ENCODE results near the gene SPATA19. TPM values are rescaled to one million over a fixed set of nuclear protein-coding genes. Genes with fewer than 3 reads are reported as not detected.

Gene SPATA19
- total RNA-seq, 2 experiments from 2014 or later, result not detected

DNA sequence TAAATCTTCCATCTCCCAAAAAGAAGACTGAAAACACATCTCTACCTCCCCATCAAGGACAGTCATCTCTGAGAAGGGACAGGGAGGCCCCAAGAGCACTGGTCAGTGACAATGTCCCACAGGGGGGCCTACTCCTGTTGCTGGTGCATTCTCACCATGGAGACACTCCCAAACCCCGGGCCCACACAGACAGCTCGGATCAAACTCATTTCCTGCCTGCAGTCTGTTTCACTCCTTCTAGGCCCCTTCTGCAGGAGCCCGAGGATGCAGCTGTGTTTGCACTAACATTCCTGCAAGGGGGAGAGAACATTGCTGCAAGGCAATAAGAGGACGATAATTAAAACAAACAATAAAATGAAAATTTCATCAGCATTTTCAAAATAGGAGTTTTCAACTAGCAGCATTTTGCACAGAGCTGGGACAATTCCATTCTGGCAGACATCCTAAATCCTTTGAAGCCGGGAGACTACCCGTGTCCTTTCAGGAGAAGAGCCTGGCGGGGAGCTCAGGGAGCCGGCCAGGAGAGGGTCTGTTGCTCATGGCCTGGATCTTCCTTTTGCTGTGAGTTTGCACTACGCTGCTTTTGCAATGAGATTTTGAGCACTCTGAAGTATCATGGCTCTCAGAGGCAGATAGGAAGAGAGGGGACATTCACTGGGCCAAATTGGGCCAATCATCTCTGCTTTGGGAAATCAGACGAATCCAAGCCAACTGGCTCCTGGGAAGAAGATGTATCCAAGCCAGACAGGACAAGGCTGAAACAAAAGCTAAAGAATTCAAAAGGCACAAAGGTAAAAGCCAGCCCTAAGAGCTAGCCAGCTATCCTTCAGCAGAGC is 33.2 kb downstream of the SPATA19 start:
- no peaks in the 10 kb centered on the region for H3K9me3 ChIP-seq (ENCODE audit: low read length)
- no peaks in the 10 kb centered on the region for H4K20me1 ChIP-seq (ENCODE audit: insufficient read depth, low read length)
- no peaks in the 10 kb centered on the region for H3K79me2 ChIP-seq (ENCODE audit: insufficient read depth, low read depth, low read length)
- TF ChIP-seq EZH2phosphoT487 (IDR thresholded peaks at IDR 0.05; ENCODE audit: borderline replicate concordance, low read depth, low read length), result no peak
- TF ChIP-seq, protein P1, sequence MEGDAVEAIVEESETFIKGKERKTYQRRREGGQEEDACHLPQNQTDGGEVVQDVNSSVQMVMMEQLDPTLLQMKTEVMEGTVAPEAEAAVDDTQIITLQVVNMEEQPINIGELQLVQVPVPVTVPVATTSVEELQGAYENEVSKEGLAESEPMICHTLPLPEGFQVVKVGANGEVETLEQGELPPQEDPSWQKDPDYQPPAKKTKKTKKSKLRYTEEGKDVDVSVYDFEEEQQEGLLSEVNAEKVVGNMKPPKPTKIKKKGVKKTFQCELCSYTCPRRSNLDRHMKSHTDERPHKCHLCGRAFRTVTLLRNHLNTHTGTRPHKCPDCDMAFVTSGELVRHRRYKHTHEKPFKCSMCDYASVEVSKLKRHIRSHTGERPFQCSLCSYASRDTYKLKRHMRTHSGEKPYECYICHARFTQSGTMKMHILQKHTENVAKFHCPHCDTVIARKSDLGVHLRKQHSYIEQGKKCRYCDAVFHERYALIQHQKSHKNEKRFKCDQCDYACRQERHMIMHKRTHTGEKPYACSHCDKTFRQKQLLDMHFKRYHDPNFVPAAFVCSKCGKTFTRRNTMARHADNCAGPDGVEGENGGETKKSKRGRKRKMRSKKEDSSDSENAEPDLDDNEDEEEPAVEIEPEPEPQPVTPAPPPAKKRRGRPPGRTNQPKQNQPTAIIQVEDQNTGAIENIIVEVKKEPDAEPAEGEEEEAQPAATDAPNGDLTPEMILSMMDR (conservative IDR thresholded peaks at IDR 0.05; ENCODE audit: low read length), result no peak
- H3K9me2 ChIP-seq (ENCODE audit: insufficient read depth, low read length), result no peaks in the 10 kb centered on the region
- H3K27ac ChIP-seq (ENCODE audit: low read depth, low read length, poor library complexity, severe bottlenecking), result no peak overlapping the region
- no peaks in the 10 kb centered on the region for H3K4me1 ChIP-seq (ENCODE audit: insufficient read depth, low read length, poor library complexity, severe bottlenecking)
- no peak for DNase-seq (ENCODE audit: low spot score)
- ChIA-PET CTCF (ENCODE audit: unreplicated experiment) (no interaction called here), POLR2A (no interaction called here)
- H3K36me3 ChIP-seq (ENCODE audit: insufficient read depth, low read length), result no peaks in the 10 kb centered on the region
- no peak overlapping the region for H3K4me2 ChIP-seq (ENCODE audit: low read length)
- H2AFZ ChIP-seq (ENCODE audit: low read length), result no peak overlapping the region
- BruUV-seq (replicated peaks), result no TSS peak
- no peak overlapping the region for H3K4me3 ChIP-seq (ENCODE audit: low read depth, low read length, poor library complexity, severe bottlenecking)
- intact Hi-C loops (cut with micrococcal nuclease; ENCODE audit: unreplicated experiment), result no loop called here

DNA sequence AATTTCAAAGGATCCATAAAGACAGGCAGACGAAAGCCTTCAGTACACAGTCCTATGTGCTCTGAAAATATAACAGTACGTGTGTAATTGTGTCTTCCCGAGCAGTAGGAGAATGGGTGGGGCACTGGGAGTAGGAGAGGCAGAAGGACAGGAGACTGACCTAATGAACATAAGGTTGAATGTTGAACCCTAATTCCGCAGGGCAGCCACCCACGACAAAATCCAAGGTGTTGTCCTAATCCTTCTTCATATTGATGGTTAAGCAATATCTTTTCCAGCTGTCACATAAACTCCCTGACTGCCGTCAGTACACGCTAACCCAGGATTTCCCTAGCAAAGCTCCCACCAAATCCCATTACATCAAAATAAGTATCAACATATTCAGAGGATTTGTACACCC is 34.5 kb downstream of the SPATA19 start:
- POLR2A ChIA-PET, result no interaction called here
- no TSS peak for BruUV-seq (replicated peaks)

DNA sequence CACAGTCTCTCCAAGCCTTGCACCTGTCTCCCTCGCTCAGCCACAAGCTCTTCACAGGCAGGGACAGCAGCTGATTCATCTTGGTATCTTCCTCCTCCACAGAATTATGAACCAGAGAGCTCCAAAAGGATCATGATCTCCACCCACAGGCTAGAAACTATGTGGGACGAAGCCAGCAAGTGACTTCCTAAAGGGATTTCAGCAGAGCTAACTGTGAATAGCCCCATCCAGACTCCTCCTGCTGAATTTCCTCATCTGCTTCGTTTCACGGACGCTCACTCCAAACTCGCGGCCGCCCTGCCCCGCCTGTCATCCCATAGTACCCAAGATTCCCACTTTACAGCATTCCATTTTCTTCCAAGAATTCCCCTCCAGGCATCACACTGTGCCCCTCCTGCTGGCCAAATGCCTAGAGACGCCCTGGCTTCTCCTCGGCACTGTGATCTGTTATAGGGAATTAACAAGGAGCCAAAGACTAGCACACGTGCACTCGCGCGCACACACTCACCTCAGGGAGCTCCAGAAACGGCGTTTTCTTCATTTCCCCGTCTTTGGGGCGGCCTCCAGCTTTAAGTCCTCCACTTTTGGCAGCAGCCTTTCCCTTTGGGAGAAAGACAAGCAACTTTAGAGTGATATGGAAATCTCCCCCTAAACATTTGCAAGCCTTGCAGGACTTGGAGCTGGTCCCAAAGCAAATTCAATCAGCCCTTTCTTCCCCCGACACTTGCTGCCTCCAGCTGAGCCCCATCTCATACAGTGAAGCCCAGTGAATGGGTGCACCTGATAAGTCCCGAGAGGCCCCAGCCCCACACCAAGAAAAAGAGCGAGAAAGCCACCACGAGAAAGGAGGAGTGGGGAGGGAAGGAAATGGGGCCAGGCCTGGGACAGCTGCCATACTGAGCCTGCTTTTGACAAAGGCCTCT is 35.5 kb downstream of the SPATA19 start:
- H3K27ac ChIP-seq (ENCODE audit: low read depth, low read length, poor library complexity, severe bottlenecking), result no peak overlapping the region
- no peaks in the 10 kb centered on the region for H3K9me2 ChIP-seq (ENCODE audit: insufficient read depth, low read length)
- intact Hi-C loops (cut with micrococcal nuclease; ENCODE audit: unreplicated experiment), result no loop called here
- no peaks in the 10 kb centered on the region for H3K79me2 ChIP-seq (ENCODE audit: insufficient read depth, low read depth, low read length)
- no peaks in the 10 kb centered on the region for H3K4me1 ChIP-seq (ENCODE audit: insufficient read depth, low read length, poor library complexity, severe bottlenecking)
- no peak overlapping the region for H3K4me2 ChIP-seq (ENCODE audit: low read length)
- H3K4me3 ChIP-seq (ENCODE audit: low read depth, low read length, poor library complexity, severe bottlenecking), result no peak overlapping the region
- DNase-seq (ENCODE audit: low spot score), result no peak
- ChIA-PET CTCF (ENCODE audit: unreplicated experiment) (no interaction called here), POLR2A (no interaction called here)
- no peaks in the 10 kb centered on the region for H4K20me1 ChIP-seq (ENCODE audit: insufficient read depth, low read length)
- TF ChIP-seq EZH2phosphoT487 (IDR thresholded peaks at IDR 0.05; ENCODE audit: borderline replicate concordance, low read depth, low read length), result no peak
- TF ChIP-seq, protein P1 (conservative IDR thresholded peaks at IDR 0.05; ENCODE audit: low read length), result no peak
- no TSS peak for BruUV-seq (replicated peaks)
- H3K36me3 ChIP-seq (ENCODE audit: insufficient read depth, low read length), result no peaks in the 10 kb centered on the region
- H2AFZ ChIP-seq (ENCODE audit: low read length), result no peak overlapping the region
- no peaks in the 10 kb centered on the region for H3K9me3 ChIP-seq (ENCODE audit: low read length)

More for the DNA sequence above, 34.5 kb downstream of the SPATA19 start:
- intact Hi-C loops (cut with micrococcal nuclease; ENCODE audit: unreplicated experiment), result no loop called here
- H4K20me1 ChIP-seq (ENCODE audit: insufficient read depth, low read length), result no peaks in the 10 kb centered on the region
- H3K27ac ChIP-seq (ENCODE audit: low read depth, low read length, poor library complexity, severe bottlenecking), result no peak overlapping the region
- H3K79me2 ChIP-seq (ENCODE audit: insufficient read depth, low read depth, low read length), result no peaks in the 10 kb centered on the region
- TF ChIP-seq EZH2phosphoT487 (IDR thresholded peaks at IDR 0.05; ENCODE audit: borderline replicate concordance, low read depth, low read length), result no peak
- no peak overlapping the region for H3K4me2 ChIP-seq (ENCODE audit: low read length)
- CTCF ChIA-PET (ENCODE audit: unreplicated experiment), result no interaction called here
- H2AFZ ChIP-seq (ENCODE audit: low read length), result no peak overlapping the region
- no peaks in the 10 kb centered on the region for H3K4me1 ChIP-seq (ENCODE audit: insufficient read depth, low read length, poor library complexity, severe bottlenecking)
- H3K4me3 ChIP-seq (ENCODE audit: low read depth, low read length, poor library complexity, severe bottlenecking), result no peak overlapping the region
- no peaks in the 10 kb centered on the region for H3K9me2 ChIP-seq (ENCODE audit: insufficient read depth, low read length)
- H3K9me3 ChIP-seq (ENCODE audit: low read length), result no peaks in the 10 kb centered on the region
- H3K36me3 ChIP-seq (ENCODE audit: insufficient read depth, low read length), result no peaks in the 10 kb centered on the region
- no peak for DNase-seq (ENCODE audit: low spot score)
